Prostate gland (tissue), 2 donors: ENCODE results near the gene SMAD7.

Experiments
- POLR2A ChIP-seq: fragments of 450-650 bp; IDR thresholded peaks from one replicate; pipeline ENCODE4 v1.6.1; 2016; ENCODE audit warnings: antibody characterized with exemption, mild to moderate bottlenecking
- POLR2AphosphoS5 ChIP-seq: sonication (generic); formaldehyde crosslinking; IDR thresholded peaks from one replicate; pipeline ENCODE4 v1.6.1; 2017; ENCODE audit warnings: antibody characterized with exemption
- TF ChIP-seq, protein P1 (sequence below), 4 experiments: fragments of 200-600 bp in 2 of 4; fragments of 450-650 bp in 2 of 4; sonication (generic) in 2 of 4; IDR thresholded peaks; 1 replicate in 3 of 4; 2 replicates in 1 of 4; pipeline ENCODE4 v1.5.1; 2016 to 2019; ENCODE audit warnings: antibody characterized with exemption in 4 of 4, mild to moderate bottlenecking in 2 of 4, moderate library complexity in 2 of 4

DNA sequence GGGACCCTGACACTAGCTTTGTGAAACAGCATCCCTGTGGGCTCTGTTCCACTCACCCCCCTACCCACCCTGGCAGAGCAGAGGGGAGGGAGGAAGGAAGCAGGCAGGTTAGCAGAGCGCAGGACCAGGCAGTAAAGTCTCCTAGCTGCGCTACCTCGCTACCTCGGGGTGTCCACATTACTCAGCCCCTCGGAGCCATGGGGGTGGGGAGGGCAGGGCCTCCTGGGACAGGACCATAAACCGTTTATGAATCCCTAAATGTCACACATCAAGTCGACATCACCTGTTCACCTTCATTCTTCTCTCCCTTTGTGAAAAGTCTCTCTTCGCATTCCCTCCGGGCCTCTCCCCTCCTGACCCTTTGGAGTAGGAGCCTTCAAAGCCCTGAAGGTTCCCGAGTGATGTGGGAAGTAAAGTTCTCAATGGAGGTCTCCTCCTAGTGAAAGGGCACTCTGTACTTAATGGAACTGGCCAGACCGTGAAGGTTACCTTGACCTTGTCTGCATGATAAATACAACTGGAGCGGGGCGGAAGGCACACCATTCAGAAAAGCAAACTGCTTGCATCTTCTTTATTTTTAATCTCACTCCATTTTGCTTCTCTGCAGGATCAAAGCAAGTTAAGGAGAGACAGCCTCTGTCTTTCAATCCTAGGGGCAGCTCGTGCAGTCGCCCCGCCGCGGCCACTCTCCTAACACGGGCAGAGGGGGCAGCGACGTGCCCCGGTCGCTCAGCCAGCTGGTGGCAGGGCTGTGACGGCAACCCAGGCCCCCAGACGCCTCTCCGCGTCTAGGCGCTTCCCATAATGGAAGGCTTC is 23.7 kb upstream of the SMAD7 start:
- TF ChIP-seq POLR2A (no peak), POLR2AphosphoS5 (no peak)
- TF ChIP-seq, protein P1, sequence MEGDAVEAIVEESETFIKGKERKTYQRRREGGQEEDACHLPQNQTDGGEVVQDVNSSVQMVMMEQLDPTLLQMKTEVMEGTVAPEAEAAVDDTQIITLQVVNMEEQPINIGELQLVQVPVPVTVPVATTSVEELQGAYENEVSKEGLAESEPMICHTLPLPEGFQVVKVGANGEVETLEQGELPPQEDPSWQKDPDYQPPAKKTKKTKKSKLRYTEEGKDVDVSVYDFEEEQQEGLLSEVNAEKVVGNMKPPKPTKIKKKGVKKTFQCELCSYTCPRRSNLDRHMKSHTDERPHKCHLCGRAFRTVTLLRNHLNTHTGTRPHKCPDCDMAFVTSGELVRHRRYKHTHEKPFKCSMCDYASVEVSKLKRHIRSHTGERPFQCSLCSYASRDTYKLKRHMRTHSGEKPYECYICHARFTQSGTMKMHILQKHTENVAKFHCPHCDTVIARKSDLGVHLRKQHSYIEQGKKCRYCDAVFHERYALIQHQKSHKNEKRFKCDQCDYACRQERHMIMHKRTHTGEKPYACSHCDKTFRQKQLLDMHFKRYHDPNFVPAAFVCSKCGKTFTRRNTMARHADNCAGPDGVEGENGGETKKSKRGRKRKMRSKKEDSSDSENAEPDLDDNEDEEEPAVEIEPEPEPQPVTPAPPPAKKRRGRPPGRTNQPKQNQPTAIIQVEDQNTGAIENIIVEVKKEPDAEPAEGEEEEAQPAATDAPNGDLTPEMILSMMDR (IDR thresholded peaks at IDR 0.05) = no peak
